Keratinocyte (primary cell): ENCODE measurements around the gene DOCK3.

Experiments
- CTCF ChIP-seq, 3 experiments: IDR thresholded peaks in 1 of 3; conservative IDR thresholded peaks in 1 of 3; optimal IDR thresholded peaks in 1 of 3; 2 replicates in 2 of 3; 3 replicates in 1 of 3; pipeline versions ENCODE3 to v1.5.1; 2011; ENCODE audit warnings: low read length in 3 of 3, mild to moderate bottlenecking in 3 of 3, moderate library complexity in 2 of 3, control low read depth in 1 of 3, inconsistent platforms in 1 of 3; ENCODE audit not compliant: insufficient read depth in 2 of 3; ENCODE audit errors: extremely low read depth in 1 of 3
- EZH2 ChIP-seq: IDR thresholded peaks from one replicate; pipeline ENCODE4 v1.6.1; 2012; ENCODE audit warnings: inconsistent platforms, mild to moderate bottlenecking, low read length, moderate library complexity

DNA sequence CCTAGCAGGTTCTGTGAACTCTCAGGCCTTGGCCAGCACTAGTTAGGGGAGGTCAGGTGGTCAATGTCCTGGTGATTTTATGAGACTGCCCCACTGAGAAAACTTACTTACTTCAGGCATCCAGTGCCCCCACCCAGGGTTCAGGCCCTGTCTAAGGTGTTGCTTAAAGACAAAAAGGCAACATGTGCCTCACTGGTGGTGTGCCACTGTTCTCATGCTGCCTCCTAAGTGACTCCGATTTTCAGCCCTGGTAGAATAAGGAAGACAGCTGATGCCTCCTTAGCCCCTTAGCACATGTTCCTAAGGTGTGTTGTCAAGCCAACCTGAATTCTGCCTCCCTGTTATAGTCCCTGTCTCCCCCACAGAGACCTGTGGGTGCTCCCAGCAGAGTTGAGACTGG is 721.7 kb downstream of the DOCK3 start:
- no peak for TF ChIP-seq CTCF (optimal IDR thresholded peaks at IDR 0.05 in 1 of 3, IDR thresholded peaks at IDR 0.05 in 1 of 3, conservative IDR thresholded peaks at IDR 0.05 in 1 of 3; ENCODE audit: extremely low read depth in 1 of 3, insufficient read depth in 2 of 3, low read length in 3 of 3)
- TF ChIP-seq EZH2: no peak
